Measurements from ENCODE around the gene ECM2. TPM values are rescaled to one million over a fixed set of nuclear protein-coding genes. Genes with fewer than 3 reads are reported as not detected.

The ECM2 gene
- polyA plus RNA-seq, 3 donors = 13.0 to 18.3 (median 14.1) TPM

DNA sequence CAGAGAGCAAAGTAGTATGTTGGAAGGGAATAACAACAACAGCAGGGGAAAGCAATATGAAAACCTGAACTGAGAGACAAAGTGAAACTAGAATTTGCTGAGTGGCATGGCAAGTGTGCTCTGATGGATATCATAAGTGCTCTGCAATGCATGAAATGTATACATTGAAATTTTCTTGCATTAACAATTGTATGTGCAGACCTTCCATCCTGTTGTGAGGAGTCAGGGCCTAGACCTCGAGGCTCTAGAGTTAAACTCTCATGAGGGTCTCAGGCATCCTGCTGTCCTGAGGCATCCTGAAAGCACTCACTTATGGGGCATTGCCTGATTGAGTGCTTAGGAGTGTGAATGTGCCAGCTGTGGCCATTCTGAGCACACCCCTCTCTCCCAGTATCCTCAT, 1.1 kb downstream of the ECM2 start:
- no peak for DNase-seq (ENCODE audit: extremely low read depth in 1 of 11, low read depth in 9 of 11, low spot score in 4 of 11)

DNA sequence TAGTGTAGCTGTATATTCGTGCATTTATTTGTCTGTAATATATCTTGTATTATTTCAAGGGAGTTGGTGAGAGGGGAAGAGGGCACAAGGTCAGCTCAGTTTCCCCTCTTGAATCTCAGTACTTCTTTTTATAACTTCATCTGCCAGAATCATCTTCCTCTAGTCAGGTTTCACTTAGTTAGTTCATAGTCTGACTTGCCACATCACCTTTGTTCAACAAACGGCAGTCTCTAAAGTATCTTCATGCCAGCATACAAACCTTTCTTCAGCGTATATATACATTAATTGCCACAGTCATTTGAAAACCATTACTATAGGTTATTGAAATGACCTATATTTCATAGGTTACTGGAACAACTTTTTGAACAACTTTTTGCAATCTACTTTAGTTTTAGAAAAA, 1.6 kb downstream of the ECM2 start:
- no peak for DNase-seq (ENCODE audit: extremely low read depth in 1 of 11, low read depth in 9 of 11, low spot score in 4 of 11)

DNA sequence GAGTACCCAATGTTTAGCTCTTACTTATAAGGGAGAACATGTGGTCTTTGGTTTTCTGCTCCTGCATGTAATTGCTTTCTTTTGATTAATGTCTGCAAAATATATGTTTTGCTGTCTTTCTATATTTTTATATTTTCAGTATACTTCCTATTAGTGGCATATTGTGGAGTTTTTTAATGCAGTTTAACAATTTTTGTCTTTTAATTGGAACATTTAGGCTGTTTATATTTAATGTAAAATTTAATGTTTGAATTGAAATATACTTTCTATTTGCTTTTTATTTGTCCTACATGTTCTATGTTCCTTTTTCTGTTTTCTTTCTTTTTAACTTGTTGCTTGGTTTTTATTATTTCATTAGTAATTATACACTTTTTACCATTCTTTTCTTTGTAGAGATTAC, 4.9 kb downstream of the ECM2 start:
- no peak for DNase-seq (ENCODE audit: extremely low read depth in 1 of 11, low read depth in 9 of 11, low spot score in 4 of 11)

DNA sequence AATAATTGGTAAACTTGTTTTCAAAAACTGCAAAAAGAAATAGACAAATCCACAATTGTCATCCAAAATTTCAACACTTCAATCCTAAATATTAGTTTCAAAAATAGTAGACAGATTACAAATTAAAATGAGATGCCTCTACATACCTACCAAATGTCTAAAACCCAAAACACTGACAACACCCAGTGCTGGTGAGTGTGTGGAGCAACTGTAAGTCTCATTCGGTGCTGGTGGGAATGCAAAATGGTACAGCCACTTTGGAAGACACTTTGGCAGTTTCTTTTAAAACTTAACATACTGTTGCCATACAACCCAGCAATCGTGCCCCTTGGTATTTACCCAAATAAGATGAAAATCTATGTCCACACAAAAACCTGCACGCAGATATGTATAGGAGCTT, 6.7 kb downstream of the ECM2 start:
- no peak for DNase-seq (ENCODE audit: extremely low read depth in 1 of 11, low read depth in 9 of 11, low spot score in 4 of 11)

DNA sequence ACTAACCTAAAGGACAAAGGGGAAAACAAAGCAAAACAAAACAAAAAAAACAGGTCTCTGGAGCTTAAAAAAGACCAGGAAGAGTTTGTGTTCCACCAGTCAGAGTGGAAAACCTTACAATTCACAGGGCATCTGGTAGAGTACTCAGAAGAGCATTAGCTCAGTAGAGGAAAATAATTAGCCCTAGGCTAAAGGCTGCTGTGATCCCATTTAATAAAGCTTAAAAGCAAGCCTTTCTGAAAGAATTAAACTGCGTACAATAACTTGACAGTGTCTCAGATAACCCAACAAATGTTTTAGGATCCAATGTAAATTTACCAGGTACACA, 7.3 kb downstream of the ECM2 start:
- no peak for DNase-seq (ENCODE audit: extremely low read depth in 1 of 11, low read depth in 9 of 11, low spot score in 4 of 11)

DNA sequence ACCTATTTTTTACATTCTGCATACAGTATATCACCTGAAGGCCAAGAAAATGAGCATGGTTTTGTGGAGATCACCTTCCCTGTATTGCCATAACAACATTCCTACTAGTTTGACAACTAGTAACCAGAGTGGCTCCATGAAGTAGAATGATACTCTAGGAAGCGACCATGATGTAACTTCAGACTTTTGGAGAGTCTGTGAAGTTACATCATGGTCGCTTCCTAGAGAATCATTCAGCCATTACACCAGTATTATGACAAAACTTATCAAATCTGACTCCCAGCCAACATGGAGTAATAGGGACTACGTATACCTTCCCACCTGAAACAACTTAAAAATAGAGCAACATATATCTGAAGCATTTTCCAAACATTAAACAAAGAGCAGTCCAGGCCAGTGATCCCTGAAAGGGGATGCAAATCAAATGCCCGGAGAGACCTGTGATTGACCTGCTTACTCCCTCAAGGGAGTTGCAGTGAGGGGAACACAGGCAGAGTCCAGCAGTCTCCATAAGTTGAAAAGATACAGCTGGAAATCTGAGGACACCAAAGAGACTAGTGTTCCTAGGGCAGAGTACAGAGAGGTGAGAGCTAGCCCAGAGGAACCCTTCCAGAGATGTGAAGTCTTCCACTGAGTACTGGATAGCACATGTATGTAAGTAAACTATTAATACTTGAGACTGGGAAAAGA, 7.8 kb downstream of the ECM2 start:
- DNase-seq (ENCODE audit: extremely low read depth in 1 of 11, low read depth in 9 of 11, low spot score in 4 of 11) = peak in 7 of 11 donors; percentile 17 to 48 (median 38)

DNA sequence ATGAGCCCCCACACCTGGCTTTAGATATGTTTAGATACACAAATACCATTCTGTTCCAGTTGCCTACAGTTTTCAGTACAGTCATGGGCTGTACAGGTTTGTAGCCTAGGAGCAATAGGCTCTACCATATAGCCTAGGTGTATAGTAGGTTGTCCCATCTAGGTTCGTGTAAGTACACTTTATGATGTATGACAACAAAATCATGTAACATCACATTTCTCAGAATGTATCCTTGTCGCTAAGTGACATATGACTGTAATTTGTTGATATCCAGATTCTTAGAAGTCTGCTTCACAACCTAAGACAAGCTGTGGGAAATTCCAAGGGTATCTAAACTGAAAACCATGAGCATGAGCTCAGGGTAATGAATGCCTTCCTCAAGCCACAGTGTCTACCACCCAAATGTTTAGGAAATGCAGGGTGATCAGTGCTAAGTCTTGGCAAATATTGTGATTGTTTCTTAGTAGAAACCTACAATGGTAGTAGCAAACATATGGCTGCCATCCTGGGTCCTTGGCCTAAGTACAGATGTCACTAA, 8.4 kb downstream of the ECM2 start:
- DNase-seq (ENCODE audit: extremely low read depth in 1 of 11, low read depth in 9 of 11, low spot score in 4 of 11) = no peak

DNA sequence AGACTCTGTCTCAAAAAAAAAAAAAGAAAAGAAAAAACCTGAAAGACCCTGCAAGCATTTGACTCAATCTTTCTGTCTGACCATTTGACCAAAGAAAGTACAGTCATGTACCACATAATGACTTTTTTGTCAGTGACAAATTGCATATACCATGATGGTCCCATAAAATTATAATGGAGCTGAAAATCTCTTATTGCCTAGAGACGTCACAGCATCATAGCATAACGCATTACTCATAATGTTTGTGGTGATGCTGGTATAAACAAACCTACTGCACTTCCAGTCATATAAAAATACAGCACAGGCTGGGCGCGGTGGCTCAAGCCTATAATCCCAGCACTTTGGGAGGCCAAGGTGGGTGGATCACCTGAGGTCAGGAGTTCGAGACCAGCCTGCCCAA, 10.5 kb downstream of the ECM2 start:
- DNase-seq (ENCODE audit: extremely low read depth in 1 of 11, low read depth in 9 of 11, low spot score in 4 of 11) = no peak

DNA sequence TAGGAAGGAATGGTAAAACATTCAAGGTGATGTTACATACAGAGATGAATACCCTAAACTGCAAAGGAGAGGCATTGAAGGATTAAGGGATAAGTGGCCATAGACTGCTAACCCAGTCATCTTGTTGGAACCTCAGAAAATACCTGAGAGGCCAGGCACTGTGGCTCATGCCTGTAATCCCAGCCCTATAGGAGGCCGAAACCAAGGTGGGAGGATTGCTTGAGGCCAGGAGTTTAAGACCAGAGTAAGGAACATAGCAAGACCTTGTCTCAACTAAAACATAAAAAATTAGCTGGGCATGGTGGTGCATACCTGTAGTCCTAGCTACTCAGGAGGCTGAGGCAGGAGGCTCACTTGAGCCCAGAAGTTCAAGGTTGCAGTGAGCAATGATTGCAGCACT, 10.9 kb downstream of the ECM2 start:
- DNase-seq (ENCODE audit: extremely low read depth in 1 of 11, low read depth in 9 of 11, low spot score in 4 of 11) = no peak

DNA sequence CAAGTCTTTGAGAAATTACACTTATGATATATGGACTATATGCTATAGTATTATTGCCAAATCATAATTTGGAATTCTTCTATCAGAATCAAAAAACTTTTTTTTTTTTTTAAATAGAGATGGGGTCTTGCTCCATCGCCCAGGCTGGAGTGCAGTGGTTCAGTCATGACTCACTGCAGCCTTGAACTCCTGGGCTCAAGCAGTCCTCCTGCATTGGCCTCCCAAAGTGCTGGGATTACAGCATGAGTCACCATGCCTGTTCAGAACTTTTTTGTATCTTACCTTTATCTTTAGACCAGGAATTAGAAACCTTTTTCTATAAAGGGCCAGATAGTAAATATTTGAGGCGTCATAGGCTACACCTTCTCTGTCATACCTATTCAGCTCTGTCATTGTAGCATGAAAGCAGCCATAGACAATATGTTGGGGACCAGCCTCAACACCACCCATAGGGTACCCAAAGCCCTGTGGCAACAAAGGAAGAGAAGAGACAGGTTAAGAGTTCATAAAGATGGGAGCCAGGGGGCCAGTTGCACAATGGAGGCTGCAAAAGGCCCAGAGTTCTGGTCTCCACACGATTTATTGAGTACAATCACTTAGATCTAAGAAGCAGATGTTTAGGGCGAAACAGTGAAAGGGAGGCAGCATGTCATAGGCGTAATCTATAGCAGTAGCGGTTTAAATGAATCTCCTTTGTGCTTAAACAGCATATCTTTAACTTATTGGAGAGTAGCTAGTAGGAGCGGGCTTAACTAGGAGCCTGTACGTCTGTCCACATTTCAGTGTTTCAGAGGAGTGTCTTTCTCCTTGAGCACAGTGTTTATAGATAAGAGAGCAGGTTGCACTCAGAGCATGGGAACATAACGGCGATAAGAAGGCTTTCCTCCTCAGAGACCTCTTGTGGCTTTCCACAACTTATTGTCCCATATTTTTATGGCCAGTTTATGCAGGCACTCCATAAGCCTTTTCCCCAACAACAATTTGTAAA, 12.5 kb downstream of the ECM2 start:
- no peak for DNase-seq (ENCODE audit: extremely low read depth in 1 of 11, low read depth in 9 of 11, low spot score in 4 of 11)

DNA sequence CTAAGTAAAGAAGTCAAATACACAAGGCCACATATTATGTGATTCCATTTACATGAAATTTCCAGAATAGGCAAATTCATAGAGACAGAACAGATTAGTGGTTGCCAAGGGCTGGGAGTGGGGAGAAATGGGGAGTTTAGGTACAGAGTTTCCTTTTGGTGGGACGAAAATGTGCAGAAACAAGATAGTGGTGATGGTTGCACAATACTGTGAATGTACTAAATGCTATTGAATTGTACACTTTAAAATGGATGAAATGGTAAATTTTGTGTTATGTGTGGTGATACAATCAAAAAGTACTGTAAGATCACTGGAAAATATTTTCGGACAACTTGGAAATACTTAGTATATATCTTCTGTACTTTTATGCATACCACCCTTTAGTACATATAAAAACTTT, 15.0 kb downstream of the ECM2 start:
- no peak for DNase-seq (ENCODE audit: extremely low read depth in 1 of 11, low read depth in 9 of 11, low spot score in 4 of 11)

DNA sequence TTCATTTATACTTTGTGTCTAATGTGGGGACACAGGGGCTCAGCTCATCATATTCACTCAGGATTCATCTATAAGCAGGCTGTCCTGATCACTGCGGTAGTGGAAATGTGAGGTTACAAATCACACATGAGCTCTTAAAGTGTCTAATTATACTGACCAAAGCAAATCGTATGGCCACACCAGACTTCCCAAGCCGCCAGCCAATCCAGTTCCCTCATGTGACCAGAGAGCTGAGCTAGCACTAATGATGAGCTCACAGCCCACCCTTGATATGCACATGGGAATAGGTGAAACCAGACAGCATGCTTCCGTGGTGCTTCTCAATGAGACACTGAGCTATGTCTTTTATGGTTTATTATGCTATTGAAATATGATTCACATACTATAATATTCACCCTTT, 17.6 kb downstream of the ECM2 start:
- no peak for DNase-seq (ENCODE audit: extremely low read depth in 1 of 11, low read depth in 9 of 11, low spot score in 4 of 11)

DNA sequence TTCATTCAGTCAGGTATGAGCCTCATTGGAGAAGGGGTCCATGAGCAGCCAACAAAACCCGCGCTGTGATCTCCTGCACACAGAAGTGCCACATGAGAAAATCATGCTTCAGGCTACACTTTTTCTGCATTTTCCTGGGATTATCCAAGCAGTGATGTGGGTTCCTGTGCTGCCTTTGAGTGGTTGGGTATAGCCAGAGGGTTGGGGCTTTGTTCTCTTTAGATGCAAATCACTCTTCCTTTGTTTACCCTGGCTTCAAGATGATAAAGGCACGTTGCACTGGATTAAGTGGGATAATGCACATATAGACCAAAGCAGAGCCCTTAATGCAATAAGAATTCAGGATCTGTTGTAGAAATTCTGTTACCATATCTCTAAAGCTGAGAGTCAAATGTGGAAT, 18.7 kb downstream of the ECM2 start:
- DNase-seq (ENCODE audit: extremely low read depth in 1 of 11, low read depth in 9 of 11, low spot score in 4 of 11) = no peak

DNA sequence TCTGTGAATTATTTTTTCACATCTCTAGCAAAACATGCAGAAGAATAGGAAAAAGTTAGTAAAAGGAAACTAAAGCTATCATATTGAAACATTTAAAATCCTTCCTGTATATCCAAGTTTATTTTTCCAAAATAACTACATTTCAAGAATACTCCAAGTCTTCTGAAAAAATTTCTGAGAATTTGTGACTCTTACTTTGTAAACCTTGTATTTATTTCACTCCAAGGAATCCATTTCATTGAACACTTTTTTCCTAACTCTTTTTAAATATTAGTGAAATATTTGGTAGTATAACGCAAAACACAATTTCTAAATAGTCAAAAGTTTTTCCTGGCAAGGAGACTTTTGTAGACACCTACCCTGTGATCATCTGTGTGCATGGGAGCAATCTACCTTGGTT, 19.3 kb downstream of the ECM2 start:
- no peak for DNase-seq (ENCODE audit: extremely low read depth in 1 of 11, low read depth in 9 of 11, low spot score in 4 of 11)

DNA sequence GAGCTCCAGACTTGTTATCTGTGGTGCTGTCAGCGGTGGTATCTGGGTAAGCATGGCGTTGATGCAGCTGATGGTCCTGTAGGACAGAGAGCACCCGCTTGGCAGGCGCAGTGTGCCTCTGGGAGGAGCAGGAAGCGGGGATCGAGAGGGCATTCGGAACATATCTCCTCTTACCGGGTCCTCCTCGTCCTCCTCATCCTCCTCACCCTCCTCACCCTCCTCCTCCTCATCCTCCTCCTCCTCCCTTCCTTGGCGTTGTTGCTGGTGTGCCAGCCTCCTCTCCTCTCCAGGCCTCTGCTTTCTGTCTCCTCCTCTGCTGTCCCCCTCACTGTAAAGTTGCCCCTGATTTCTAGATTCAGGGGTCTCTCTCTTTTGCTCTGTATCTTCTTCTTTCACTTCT, 21.2 kb downstream of the ECM2 start:
- DNase-seq (ENCODE audit: extremely low read depth in 1 of 11, low read depth in 9 of 11, low spot score in 4 of 11) = no peak

DNA sequence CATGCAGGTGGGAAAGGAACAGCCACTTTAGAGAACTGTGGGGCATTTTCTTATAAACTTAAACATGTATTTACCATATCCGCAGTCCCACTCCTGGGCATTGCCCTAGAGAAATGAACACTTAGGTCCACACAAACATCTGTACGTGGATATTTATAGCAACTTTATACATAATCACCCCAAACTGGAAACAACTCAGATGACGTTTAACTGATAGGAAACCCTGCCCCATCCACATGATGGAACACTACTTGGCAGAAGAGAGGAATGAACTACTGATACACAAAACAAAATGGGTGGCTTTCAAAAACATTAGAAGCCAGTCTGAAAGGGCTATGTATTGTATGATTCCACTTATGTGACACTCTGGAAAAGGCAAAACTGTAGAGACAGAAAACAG, 22.4 kb downstream of the ECM2 start:
- no peak for DNase-seq (ENCODE audit: extremely low read depth in 1 of 11, low read depth in 9 of 11, low spot score in 4 of 11)

DNA sequence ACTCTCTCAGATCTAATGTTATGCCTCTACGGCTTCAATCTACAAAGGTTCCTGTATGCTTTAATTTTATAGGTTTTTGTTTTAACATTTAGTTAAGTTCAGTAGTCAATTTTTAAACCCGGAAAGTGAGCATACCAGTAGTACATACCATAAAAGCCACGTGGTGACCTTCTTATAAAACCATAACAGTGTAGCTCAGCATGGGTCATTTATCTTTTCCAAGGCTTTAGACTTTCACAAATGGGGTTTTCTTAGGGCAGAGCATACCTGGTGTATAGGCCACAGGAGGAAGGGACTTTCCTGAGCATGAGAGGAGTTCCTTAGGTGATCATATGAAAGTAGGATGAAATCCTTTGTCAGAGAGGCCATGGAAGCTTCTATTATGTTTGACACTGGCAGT, 23.2 kb downstream of the ECM2 start:
- no peak for DNase-seq (ENCODE audit: extremely low read depth in 1 of 11, low read depth in 9 of 11, low spot score in 4 of 11)

DNA sequence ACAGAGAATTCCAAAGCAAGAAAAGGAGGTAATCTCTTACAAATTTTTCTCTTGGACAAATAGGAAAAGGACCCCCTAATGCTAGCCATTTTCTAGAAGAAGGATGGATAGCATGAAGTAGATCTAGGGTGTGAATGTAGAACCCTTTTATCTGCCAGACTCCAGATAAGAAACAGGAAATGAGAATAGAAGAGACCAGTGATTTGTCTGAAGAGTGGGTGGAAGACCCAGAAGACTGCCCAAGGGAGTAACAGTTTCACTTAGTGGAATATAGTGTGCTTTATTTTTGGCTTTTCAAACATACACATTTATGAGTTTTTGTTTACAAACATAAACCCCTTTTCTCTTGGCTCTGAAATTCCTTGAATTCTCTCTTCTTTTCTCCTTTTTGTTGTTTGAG, 25.0 kb downstream of the ECM2 start:
- DNase-seq (ENCODE audit: extremely low read depth in 1 of 11, low read depth in 9 of 11, low spot score in 4 of 11) = no peak

DNA sequence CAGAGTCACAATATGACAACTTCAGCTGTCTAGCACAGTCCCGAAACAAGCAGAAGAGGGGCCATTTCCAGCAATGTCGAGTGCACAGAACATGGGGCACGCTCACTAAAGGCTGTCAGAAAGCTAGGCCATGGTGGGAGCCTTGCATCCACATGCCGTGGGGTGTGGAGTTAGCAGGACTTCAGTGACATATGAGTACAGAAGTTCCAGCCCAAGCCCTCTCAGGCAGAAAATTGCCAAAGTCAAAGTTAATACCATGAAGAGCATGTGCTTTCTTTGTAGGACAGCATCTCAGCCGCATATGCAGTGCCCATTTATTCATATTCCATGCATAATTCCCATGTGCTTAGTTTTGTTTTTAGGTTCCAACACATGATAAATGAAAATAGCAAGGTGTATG, 26.7 kb downstream of the ECM2 start:
- no peak for DNase-seq (ENCODE audit: extremely low read depth in 1 of 11, low read depth in 9 of 11, low spot score in 4 of 11)

DNA sequence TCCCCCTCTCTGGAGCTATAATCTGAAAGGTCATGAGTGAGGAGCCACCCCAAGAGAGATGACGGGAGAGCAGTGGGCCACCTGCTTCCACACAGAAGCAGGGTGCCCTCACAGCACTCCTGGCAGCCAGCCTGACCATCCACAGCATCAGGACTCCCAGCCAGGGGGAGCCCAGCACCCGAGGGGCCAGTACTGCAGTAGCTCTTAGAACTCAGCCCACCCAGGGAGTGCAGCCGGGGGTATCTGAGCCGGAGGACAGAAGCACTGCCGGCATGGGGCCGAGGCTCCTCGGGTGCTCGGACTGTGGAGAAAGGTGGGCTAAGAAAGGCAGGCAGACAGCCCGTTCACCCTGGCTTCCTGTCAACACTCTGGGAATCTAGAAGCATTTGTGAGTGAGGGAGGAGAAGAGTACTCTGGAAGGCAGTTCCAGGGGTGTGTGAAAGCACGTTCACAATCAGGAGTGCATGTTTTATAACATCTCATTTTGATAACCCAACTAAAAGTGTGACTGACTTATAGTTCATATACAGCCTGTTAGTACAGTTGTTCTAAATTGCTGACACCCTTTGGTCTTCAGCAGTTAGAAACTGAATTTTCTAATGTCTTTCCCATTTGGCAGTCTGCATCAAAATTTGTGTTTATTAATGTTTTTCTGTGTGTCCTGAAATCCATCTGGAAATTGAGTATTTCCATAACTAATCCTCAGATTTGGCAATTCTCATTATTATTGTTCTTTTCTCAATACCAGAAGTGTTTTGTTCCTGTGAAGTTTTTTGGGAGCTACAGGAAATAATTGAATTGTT, 27.6 kb downstream of the ECM2 start:
- no peak for DNase-seq (ENCODE audit: extremely low read depth in 1 of 11, low read depth in 9 of 11, low spot score in 4 of 11)
